ENCODE results near the gene KCNK18. TPM values are rescaled to one million over a fixed set of nuclear protein-coding genes. Genes with fewer than 3 reads are reported as not detected.
"Not testable (repeated sequence)": the region's sequence is repeated elsewhere in the genome, so short reads cannot be mapped to it uniquely, and the experiment has no call there.

Gene KCNK18
- polyA plus RNA-seq, 4 donors: not detected

- Histone ChIP-seq H3K27ac (ENCODE audit: low read depth in 1 of 3, low read length in 2 of 3) (no peak overlapping the region), H3K9me3 (ENCODE audit: control insufficient read depth in 2 of 2, insufficient read depth in 1 of 2, low read depth in 1 of 2, low read length in 1 of 2) (no peaks in the 10 kb centered on the region), H3K4me3 (ENCODE audit: low read depth in 1 of 3, low read length in 3 of 3) (no peak overlapping the region), H3K4me1 (ENCODE audit: control insufficient read depth in 3 of 3, insufficient read depth in 2 of 3, low read depth in 1 of 3, low read length in 2 of 3) (peaks cover 0 to 8% (median 0%) of the 10 kb centered on the region in 3 donors), H3K27me3 (ENCODE audit: control insufficient read depth in 3 of 3, insufficient read depth in 3 of 3, low read length in 3 of 3) (peaks cover 0 to 34% (median 3%) of the 10 kb centered on the region in 3 donors), H3K36me3 (ENCODE audit: control insufficient read depth in 3 of 3, insufficient read depth in 2 of 3, low read depth in 1 of 3, low read length in 3 of 3) (no peaks in the 10 kb centered on the region)
- WGBS, 3 donors: 44 to 60% (median 47%) methylated on average over 10 of the region's 10 CpGs
- FAIRE-seq (no peak), DNase-seq (peak; percentile 9 to 11)
Observed at GRCh38 chr10:117221156-117221711, 23.9 kb downstream of the KCNK18 start.

- FAIRE-seq: no peak
- 87 to 94% (median 90%) methylated on average over 5 of the region's 5 CpGs for WGBS, 3 donors
Observed at GRCh38 chr10:117222552-117222951, 25.3 kb downstream of the KCNK18 start.

DNA sequence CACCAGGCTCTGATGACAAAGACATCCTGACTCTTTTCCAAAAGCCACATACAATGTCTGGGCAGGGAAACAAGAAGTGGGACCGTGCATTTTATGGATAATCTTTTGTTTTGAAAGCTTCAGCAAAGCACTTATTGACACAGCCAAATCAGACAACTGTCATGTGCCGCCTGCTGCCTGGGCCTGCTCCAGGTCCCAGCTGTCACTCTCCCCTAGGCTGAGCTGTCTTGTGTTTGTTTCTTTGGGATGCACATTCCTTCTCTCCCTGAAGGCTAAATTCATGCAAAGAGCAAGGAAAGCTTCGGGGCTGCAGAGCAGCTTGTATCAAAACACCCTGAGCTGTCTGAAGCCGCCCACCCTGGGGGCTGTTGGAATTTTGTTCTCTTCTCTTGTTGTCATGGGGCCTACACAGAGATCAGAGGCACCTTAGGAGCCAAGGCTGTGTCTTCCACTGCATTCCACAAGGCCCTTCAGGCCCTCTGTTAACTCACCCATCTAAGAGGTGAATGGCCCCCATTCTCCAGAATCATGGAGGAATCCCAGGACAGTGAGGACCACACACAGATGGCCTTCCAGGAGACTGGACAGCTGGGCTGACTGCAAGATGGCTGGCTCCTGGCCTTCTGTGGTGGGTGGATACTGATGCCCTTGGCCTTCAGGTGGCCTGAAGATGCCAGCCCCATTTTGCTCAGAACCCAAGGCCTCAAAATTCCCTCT is 25.8 kb downstream of the KCNK18 start:
- no peaks in the 10 kb centered on the region for H3K9me3 ChIP-seq (ENCODE audit: control insufficient read depth in 2 of 2, insufficient read depth in 1 of 2, low read depth in 1 of 2, low read length in 1 of 2)
- no peaks in the 10 kb centered on the region for H3K36me3 ChIP-seq (ENCODE audit: control insufficient read depth in 3 of 3, insufficient read depth in 2 of 3, low read depth in 1 of 3, low read length in 3 of 3)
- DNase-seq (no peak), FAIRE-seq (no peak)
- peaks cover 0 to 27% (median 0%) of the 10 kb centered on the region in 3 donors for H3K27me3 ChIP-seq (ENCODE audit: control insufficient read depth in 3 of 3, insufficient read depth in 3 of 3, low read length in 3 of 3)
- H3K27ac ChIP-seq (ENCODE audit: low read depth in 1 of 3, low read length in 2 of 3): no peak overlapping the region
- WGBS, 3 donors: 71 to 78% (median 75%) methylated on average over 4 of the region's 4 CpGs
- H3K4me3 ChIP-seq (ENCODE audit: low read depth in 1 of 3, low read length in 3 of 3): no peak overlapping the region
- no peaks in the 10 kb centered on the region for H3K4me1 ChIP-seq (ENCODE audit: control insufficient read depth in 3 of 3, insufficient read depth in 2 of 3, low read depth in 1 of 3, low read length in 2 of 3)

More at GRCh38 chr10:117222552-117222951, 25.3 kb downstream of the KCNK18 start:
- Histone ChIP-seq H3K27me3 (ENCODE audit: control insufficient read depth in 3 of 3, insufficient read depth in 3 of 3, low read length in 3 of 3) (peaks cover 0 to 25% (median 0%) of the 10 kb centered on the region in 3 donors), H3K4me3 (ENCODE audit: low read depth in 1 of 3, low read length in 3 of 3) (no peak overlapping the region), H3K27ac (ENCODE audit: low read depth in 1 of 3, low read length in 2 of 3) (no peak overlapping the region), H3K4me1 (ENCODE audit: control insufficient read depth in 3 of 3, insufficient read depth in 2 of 3, low read depth in 1 of 3, low read length in 2 of 3) (no peaks in the 10 kb centered on the region), H3K9me3 (ENCODE audit: control insufficient read depth in 2 of 2, insufficient read depth in 1 of 2, low read depth in 1 of 2, low read length in 1 of 2) (no peaks in the 10 kb centered on the region), H3K36me3 (ENCODE audit: control insufficient read depth in 3 of 3, insufficient read depth in 2 of 3, low read depth in 1 of 3, low read length in 3 of 3) (no peaks in the 10 kb centered on the region)
- no peak for DNase-seq

GRCh38 chr10:117223693-117224430 is 26.6 kb downstream of the KCNK18 start:
- H3K27ac ChIP-seq (ENCODE audit: low read depth in 1 of 3, low read length in 2 of 3): no peak overlapping the region
- FAIRE-seq: no peak
- DNase-seq: no peak
- no peaks in the 10 kb centered on the region for H3K9me3 ChIP-seq (ENCODE audit: control insufficient read depth in 2 of 2, insufficient read depth in 1 of 2, low read depth in 1 of 2, low read length in 1 of 2)
- peaks cover 0 to 31% (median 0%) of the 10 kb centered on the region in 3 donors for H3K27me3 ChIP-seq (ENCODE audit: control insufficient read depth in 3 of 3, insufficient read depth in 3 of 3, low read length in 3 of 3)
- H3K36me3 ChIP-seq (ENCODE audit: control insufficient read depth in 3 of 3, insufficient read depth in 2 of 3, low read depth in 1 of 3, low read length in 3 of 3): no peaks in the 10 kb centered on the region
- no peaks in the 10 kb centered on the region for H3K4me1 ChIP-seq (ENCODE audit: control insufficient read depth in 3 of 3, insufficient read depth in 2 of 3, low read depth in 1 of 3, low read length in 2 of 3)
- WGBS, 3 donors: 81 to 82% (median 82%) methylated on average over 7 of the region's 7 CpGs
- H3K4me3 ChIP-seq (ENCODE audit: low read depth in 1 of 3, low read length in 3 of 3): no peak overlapping the region

- FAIRE-seq: no peak
- no peaks in the 10 kb centered on the region for H3K4me1 ChIP-seq (ENCODE audit: control insufficient read depth in 3 of 3, insufficient read depth in 2 of 3, low read depth in 1 of 3, low read length in 2 of 3)
Observed at GRCh38 chr10:117224881-117225280, 27.6 kb downstream of the KCNK18 start.

DNA sequence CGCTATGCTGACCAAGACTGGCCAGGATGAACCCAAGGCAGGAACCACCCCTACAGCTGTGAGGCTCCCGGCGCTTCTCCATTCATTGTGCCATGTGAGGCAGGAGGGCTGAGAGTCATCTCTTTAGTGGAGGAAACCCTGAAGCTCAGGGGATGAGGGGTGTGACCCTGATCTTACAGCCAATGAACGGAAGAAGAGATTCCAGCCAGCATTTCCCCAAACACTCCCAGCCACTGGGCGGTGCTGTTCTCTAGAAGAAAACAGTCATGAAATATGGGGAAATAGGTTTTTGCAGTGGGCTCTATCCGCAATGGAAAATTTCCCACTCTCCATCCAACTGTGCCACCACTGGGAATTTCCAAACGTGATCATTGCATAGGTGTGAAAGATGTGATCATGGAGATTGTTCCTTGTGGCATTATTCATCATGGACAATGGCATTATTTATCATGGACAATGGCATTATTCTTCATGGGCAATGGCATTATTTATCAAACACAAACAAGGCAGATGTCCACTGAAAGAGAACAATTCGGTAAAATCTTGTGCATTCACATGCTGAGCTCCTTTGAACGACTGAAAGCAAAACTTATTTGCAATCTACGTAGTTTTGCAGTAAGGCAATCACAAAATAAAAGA is 29.6 kb downstream of the KCNK18 start:
- DNase-seq (peak; percentile 45 to 54), FAIRE-seq (no peak)

More at GRCh38 chr10:117224881-117225280, 27.6 kb downstream of the KCNK18 start:
- no peak for DNase-seq
- H3K27ac ChIP-seq (ENCODE audit: low read depth in 1 of 3, low read length in 2 of 3): no peak overlapping the region
- H3K36me3 ChIP-seq (ENCODE audit: control insufficient read depth in 3 of 3, insufficient read depth in 2 of 3, low read depth in 1 of 3, low read length in 3 of 3): no peaks in the 10 kb centered on the region
- peaks cover 0 to 5% of the 10 kb centered on the region in 2 donors for H3K9me3 ChIP-seq (ENCODE audit: control insufficient read depth in 2 of 2, insufficient read depth in 1 of 2, low read depth in 1 of 2, low read length in 1 of 2)
- peaks cover 0 to 33% (median 0%) of the 10 kb centered on the region in 3 donors for H3K27me3 ChIP-seq (ENCODE audit: control insufficient read depth in 3 of 3, insufficient read depth in 3 of 3, low read length in 3 of 3)
- WGBS, 3 donors: 83 to 85% (median 85%) methylated on average over 3 of the region's 3 CpGs
- no peak overlapping the region for H3K4me3 ChIP-seq (ENCODE audit: low read depth in 1 of 3, low read length in 3 of 3)

GRCh38 chr10:117228210-117228609 is 30.9 kb downstream of the KCNK18 start:
- no peaks in the 10 kb centered on the region for H3K36me3 ChIP-seq (ENCODE audit: control insufficient read depth in 3 of 3, insufficient read depth in 2 of 3, low read depth in 1 of 3, low read length in 3 of 3)
- peaks cover 0 to 37% (median 4%) of the 10 kb centered on the region in 3 donors for H3K27me3 ChIP-seq (ENCODE audit: control insufficient read depth in 3 of 3, insufficient read depth in 3 of 3, low read length in 3 of 3)
- FAIRE-seq (no peak), DNase-seq (no peak)
- no peak overlapping the region for H3K4me3 ChIP-seq (ENCODE audit: low read depth in 1 of 3, low read length in 3 of 3)
- no peaks in the 10 kb centered on the region for H3K4me1 ChIP-seq (ENCODE audit: control insufficient read depth in 3 of 3, insufficient read depth in 2 of 3, low read depth in 1 of 3, low read length in 2 of 3)
- H3K9me3 ChIP-seq (ENCODE audit: control insufficient read depth in 2 of 2, insufficient read depth in 1 of 2, low read depth in 1 of 2, low read length in 1 of 2): peaks cover 0 to 6% of the 10 kb centered on the region in 2 donors
- H3K27ac ChIP-seq (ENCODE audit: low read depth in 1 of 3, low read length in 2 of 3): no peak overlapping the region

More for the DNA sequence above, 29.6 kb downstream of the KCNK18 start:
- Histone ChIP-seq H3K4me1 (ENCODE audit: control insufficient read depth in 3 of 3, insufficient read depth in 2 of 3, low read depth in 1 of 3, low read length in 2 of 3) (no peaks in the 10 kb centered on the region), H3K36me3 (ENCODE audit: control insufficient read depth in 3 of 3, insufficient read depth in 2 of 3, low read depth in 1 of 3, low read length in 3 of 3) (no peaks in the 10 kb centered on the region), H3K27me3 (ENCODE audit: control insufficient read depth in 3 of 3, insufficient read depth in 3 of 3, low read length in 3 of 3) (peaks cover 0 to 31% (median 4%) of the 10 kb centered on the region in 3 donors), H3K27ac (ENCODE audit: low read depth in 1 of 3, low read length in 2 of 3) (no peak overlapping the region), H3K4me3 (ENCODE audit: low read depth in 1 of 3, low read length in 3 of 3) (no peak overlapping the region), H3K9me3 (ENCODE audit: control insufficient read depth in 2 of 2, insufficient read depth in 1 of 2, low read depth in 1 of 2, low read length in 1 of 2) (peaks cover 0 to 6% of the 10 kb centered on the region in 2 donors)
- WGBS, 3 donors: 19 to 35% (median 23%) methylated on average over 10 of the region's 10 CpGs

GRCh38 chr10:117230107-117230506 is 32.8 kb downstream of the KCNK18 start:
- not testable (repeated sequence) for DNase-seq; H3K36me3 ChIP-seq (ENCODE audit: control insufficient read depth in 3 of 3, insufficient read depth in 2 of 3, low read depth in 1 of 3, low read length in 3 of 3); H3K4me1 ChIP-seq (ENCODE audit: control insufficient read depth in 3 of 3, insufficient read depth in 2 of 3, low read depth in 1 of 3, low read length in 2 of 3); H3K4me3 ChIP-seq (ENCODE audit: low read depth in 1 of 3, low read length in 3 of 3); FAIRE-seq; H3K27ac ChIP-seq (ENCODE audit: low read depth in 1 of 3, low read length in 2 of 3); H3K9me3 ChIP-seq (ENCODE audit: control insufficient read depth in 2 of 2, insufficient read depth in 1 of 2, low read depth in 1 of 2, low read length in 1 of 2)
- peaks cover 0 to 41% (median 5%) of the 10 kb centered on the region in 3 donors for H3K27me3 ChIP-seq (ENCODE audit: control insufficient read depth in 3 of 3, insufficient read depth in 3 of 3, low read length in 3 of 3)
- WGBS, 3 donors: 88 to 94% (median 88%) methylated on average over 4 of the region's 4 CpGs
